GM23248 (cell line): Measurements from ENCODE around the gene CD80.

Experiments used
- EZH2 ChIP-seq: fragments of 200-600 bp; sonication (generic); IDR thresholded peaks from 2 replicates; pipeline ENCODE4 v1.6.1; 2018; ENCODE audit warnings: antibody characterized with exemption, mild to moderate bottlenecking; ENCODE audit not compliant: insufficient read depth, poor library complexity, severe bottlenecking
- EZH2phosphoT487 ChIP-seq: fragments of 200-600 bp; sonication (generic); IDR thresholded peaks from 2 replicates; pipeline ENCODE4 v1.6.1; 2018; ENCODE audit warnings: antibody characterized with exemption, moderate library complexity, mild to moderate bottlenecking, low read depth; ENCODE audit not compliant: insufficient read depth

DNA sequence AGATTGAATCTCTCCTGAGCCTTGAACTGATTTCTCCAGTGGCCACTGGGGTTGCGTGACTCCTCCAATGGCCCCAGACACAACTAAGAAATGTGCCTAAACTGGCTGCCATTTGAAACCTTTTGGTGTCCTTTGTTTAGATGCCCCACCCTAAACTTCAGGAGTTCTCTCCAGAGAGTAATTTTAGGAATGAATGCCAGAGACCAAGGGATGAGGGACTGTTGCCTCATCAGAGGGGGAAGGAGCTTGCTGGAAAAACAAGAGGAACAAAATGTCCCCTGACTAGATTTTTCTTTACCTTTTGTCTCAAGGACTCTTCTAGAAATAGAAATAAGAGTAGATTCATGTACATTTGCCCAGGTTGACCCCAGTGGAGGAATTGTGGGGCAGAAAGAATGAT, 11.8 kb upstream of the CD80 start:
- no peak for TF ChIP-seq EZH2phosphoT487
- TF ChIP-seq EZH2: no peak
